ENCODE measurements around the gene PLCB2. TPM values are rescaled to one million over a fixed set of nuclear protein-coding genes. Genes with fewer than 3 reads are reported as not detected.

PLCB2 gene
- total RNA-seq = 96.3 and 98.9 TPM in 2 replicates

- Mint-ChIP-seq H3K27me3 (ENCODE audit: low read depth) (peaks cover 10% of the 10 kb centered on the region), H3K4me1 (ENCODE audit: low read depth) (peaks cover 28% of the 10 kb centered on the region), H3K36me3 (ENCODE audit: low read depth) (peaks cover 11% of the 10 kb centered on the region), H3K27ac (peak within 1 kb of the TSS; percentile 97), H3K4me3 (ENCODE audit: low read depth) (peak within 1 kb of the TSS; percentile 90), H3K9me3 (no peaks in the 10 kb centered on the region)
- intact Hi-C loops (cut with micrococcal nuclease) = loop anchor here (1.0 to 10.0 kb wide), 2 partner anchors 14 to 683 kb away; no protein-coding TSS in a partner anchor
- DNase-seq (ENCODE audit: low spot score) = peak; percentile 68
Observed at GRCh38 chr15:40307421-40308211, at the start of gene PLCB2. Gene PLCB2 (minus strand): TSS chr15:40307935. CDS start chr15:40307672, 263 bp downstream.

DNA sequence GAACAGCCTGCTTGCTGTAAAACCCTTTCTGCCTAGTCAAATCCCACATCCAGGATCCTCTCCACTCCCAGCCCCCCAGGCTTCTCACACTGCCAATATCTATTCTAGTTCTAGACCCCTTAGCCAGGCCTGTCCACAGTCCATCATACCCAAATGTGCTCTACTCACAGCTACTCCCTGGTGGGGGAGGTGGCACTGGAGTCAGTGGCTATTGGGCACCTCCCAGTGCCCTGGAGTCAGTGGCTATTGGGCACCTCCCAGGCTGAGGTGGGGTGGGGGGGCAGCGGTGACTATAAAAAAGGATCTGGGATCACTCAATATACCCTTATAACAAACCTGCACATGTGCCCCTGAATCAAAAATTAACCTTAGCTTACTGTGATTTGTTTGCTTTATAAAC, 49.5 kb upstream of the PLCB2 start:
- Mint-ChIP-seq H3K27me3 (ENCODE audit: low read depth) (peaks cover 32% of the 10 kb centered on the region), H3K9me3 (no peaks in the 10 kb centered on the region), H3K27ac (no peak overlapping the region), H3K4me1 (ENCODE audit: low read depth) (peaks cover 7% of the 10 kb centered on the region), H3K36me3 (ENCODE audit: low read depth) (no peaks in the 10 kb centered on the region), H3K4me3 (ENCODE audit: low read depth) (peak overlapping the region; percentile 18)
- intact Hi-C loops (cut with micrococcal nuclease) = no loop called here
- no peak for DNase-seq (ENCODE audit: low spot score)

DNA sequence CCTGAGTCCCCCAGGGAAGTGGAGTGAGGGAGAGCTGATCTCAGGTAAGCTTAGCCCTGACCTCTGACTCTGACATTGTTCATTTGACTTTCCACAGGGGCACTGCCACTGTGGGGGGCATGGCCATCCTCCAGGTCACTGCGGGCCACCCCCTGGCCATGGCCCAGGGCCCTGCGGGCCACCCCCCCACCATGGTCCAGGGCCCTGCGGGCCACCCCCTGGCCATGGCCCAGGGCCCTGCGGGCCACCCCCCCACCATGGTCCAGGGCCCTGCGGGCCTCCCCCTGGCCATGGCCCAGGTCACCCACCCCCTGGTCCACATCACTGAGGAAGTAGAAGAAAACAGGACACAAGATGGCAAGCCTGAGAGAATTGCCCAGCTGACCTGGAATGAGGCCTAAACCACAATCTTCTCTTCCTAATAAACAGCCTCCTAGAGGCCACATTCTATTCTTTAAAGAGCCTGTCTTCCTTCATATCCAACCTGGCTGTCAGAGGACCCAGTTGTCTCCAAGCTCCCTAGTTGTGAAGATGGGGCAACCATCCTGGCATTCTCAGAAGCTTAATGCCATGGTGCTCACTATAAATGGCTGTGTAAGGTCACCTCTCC, 48.3 kb upstream of the PLCB2 start:
- Mint-ChIP-seq H3K4me1 (ENCODE audit: low read depth) (peaks cover 7% of the 10 kb centered on the region), H3K27me3 (ENCODE audit: low read depth) (peaks cover 29% of the 10 kb centered on the region), H3K27ac (no peak overlapping the region), H3K36me3 (ENCODE audit: low read depth) (no peaks in the 10 kb centered on the region), H3K9me3 (no peaks in the 10 kb centered on the region), H3K4me3 (ENCODE audit: low read depth) (no peak overlapping the region)
- intact Hi-C loops (cut with micrococcal nuclease) = no loop called here
- DNase-seq (ENCODE audit: low spot score) = no peak

DNA sequence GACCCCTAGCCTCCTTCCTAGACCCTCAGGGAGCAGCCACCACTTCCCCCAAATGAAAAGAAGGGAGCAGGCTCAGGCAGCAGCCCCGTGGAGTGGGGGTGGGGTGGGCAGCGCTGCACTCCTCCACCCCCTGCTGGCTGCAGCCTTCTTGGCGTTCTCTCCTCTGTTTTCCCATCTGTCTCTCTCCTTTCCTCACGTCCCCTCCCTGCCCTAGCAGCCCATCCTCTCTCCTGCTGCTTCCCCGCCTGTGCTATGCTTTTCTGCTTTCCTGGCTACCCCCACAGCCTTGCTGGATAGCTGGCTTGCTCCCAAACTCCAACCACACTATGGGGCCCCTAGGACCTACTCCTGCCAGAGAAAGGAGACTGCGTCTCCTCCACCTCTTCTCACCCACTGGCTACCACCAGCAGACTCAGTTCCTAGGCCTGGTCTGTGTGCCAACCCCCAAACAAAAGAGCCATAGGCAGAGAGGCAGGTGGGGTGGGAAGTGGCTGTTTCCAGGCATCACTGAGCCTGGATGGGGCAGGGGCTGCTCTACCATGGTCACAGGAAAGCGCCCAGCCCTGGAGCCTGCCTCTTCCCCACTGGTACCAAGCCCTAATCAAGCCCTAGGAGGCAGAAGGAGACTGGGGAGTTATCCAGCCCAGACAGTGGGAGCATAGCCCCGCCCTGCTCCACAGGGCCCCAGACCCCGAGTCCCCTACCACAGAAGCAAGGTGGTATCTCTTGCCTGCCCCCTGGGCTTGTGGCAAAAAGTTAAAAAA, 46.9 kb upstream of the PLCB2 start:
- Mint-ChIP-seq H3K36me3 (ENCODE audit: low read depth) (no peaks in the 10 kb centered on the region), H3K4me3 (ENCODE audit: low read depth) (no peak overlapping the region), H3K27ac (no peak overlapping the region), H3K27me3 (ENCODE audit: low read depth) (peaks cover 25% of the 10 kb centered on the region), H3K4me1 (ENCODE audit: low read depth) (peaks cover 7% of the 10 kb centered on the region), H3K9me3 (no peaks in the 10 kb centered on the region)
- no peak for DNase-seq (ENCODE audit: low spot score)
- intact Hi-C loops (cut with micrococcal nuclease) = no loop called here

GRCh38 chr15:40353697-40354096, 46.0 kb upstream of the PLCB2 start:
- H3K4me1 Mint-ChIP-seq (ENCODE audit: low read depth) = peaks cover 2% of the 10 kb centered on the region
- no peak for DNase-seq (ENCODE audit: low spot score)
- intact Hi-C loops (cut with micrococcal nuclease) = no loop called here
- H3K9me3 Mint-ChIP-seq = no peaks in the 10 kb centered on the region
- no peak overlapping the region for H3K4me3 Mint-ChIP-seq (ENCODE audit: low read depth)
- peaks cover 21% of the 10 kb centered on the region for H3K27me3 Mint-ChIP-seq (ENCODE audit: low read depth)
- H3K36me3 Mint-ChIP-seq (ENCODE audit: low read depth) = no peaks in the 10 kb centered on the region
- no peak overlapping the region for H3K27ac Mint-ChIP-seq

GRCh38 chr15:40352281-40352901, 44.7 kb upstream of the PLCB2 start:
- intact Hi-C loops (cut with micrococcal nuclease) = no loop called here
- peaks cover 21% of the 10 kb centered on the region for H3K27me3 Mint-ChIP-seq (ENCODE audit: low read depth)
- no peaks in the 10 kb centered on the region for H3K36me3 Mint-ChIP-seq (ENCODE audit: low read depth)
- no peaks in the 10 kb centered on the region for H3K4me1 Mint-ChIP-seq (ENCODE audit: low read depth)
- no peak overlapping the region for H3K4me3 Mint-ChIP-seq (ENCODE audit: low read depth)
- no peak for DNase-seq (ENCODE audit: low spot score)
- H3K27ac Mint-ChIP-seq = no peak overlapping the region
- no peaks in the 10 kb centered on the region for H3K9me3 Mint-ChIP-seq

GRCh38 chr15:40349163-40349562, 41.4 kb upstream of the PLCB2 start:
- H3K9me3 Mint-ChIP-seq = no peaks in the 10 kb centered on the region
- peaks cover 6% of the 10 kb centered on the region for H3K27me3 Mint-ChIP-seq (ENCODE audit: low read depth)
- intact Hi-C loops (cut with micrococcal nuclease) = no loop called here
- H3K4me1 Mint-ChIP-seq (ENCODE audit: low read depth) = no peaks in the 10 kb centered on the region
- no peak for DNase-seq (ENCODE audit: low spot score)
- no peak overlapping the region for H3K4me3 Mint-ChIP-seq (ENCODE audit: low read depth)
- H3K36me3 Mint-ChIP-seq (ENCODE audit: low read depth) = no peaks in the 10 kb centered on the region
- H3K27ac Mint-ChIP-seq = no peak overlapping the region

GRCh38 chr15:40348474-40348870, 40.7 kb upstream of the PLCB2 start:
- H3K27ac Mint-ChIP-seq = no peak overlapping the region
- no peak overlapping the region for H3K4me3 Mint-ChIP-seq (ENCODE audit: low read depth)
- H3K36me3 Mint-ChIP-seq (ENCODE audit: low read depth) = no peaks in the 10 kb centered on the region
- DNase-seq (ENCODE audit: low spot score) = no peak
- H3K4me1 Mint-ChIP-seq (ENCODE audit: low read depth) = no peaks in the 10 kb centered on the region
- no peaks in the 10 kb centered on the region for H3K9me3 Mint-ChIP-seq
- intact Hi-C loops (cut with micrococcal nuclease) = no loop called here
- no peaks in the 10 kb centered on the region for H3K27me3 Mint-ChIP-seq (ENCODE audit: low read depth)

DNA sequence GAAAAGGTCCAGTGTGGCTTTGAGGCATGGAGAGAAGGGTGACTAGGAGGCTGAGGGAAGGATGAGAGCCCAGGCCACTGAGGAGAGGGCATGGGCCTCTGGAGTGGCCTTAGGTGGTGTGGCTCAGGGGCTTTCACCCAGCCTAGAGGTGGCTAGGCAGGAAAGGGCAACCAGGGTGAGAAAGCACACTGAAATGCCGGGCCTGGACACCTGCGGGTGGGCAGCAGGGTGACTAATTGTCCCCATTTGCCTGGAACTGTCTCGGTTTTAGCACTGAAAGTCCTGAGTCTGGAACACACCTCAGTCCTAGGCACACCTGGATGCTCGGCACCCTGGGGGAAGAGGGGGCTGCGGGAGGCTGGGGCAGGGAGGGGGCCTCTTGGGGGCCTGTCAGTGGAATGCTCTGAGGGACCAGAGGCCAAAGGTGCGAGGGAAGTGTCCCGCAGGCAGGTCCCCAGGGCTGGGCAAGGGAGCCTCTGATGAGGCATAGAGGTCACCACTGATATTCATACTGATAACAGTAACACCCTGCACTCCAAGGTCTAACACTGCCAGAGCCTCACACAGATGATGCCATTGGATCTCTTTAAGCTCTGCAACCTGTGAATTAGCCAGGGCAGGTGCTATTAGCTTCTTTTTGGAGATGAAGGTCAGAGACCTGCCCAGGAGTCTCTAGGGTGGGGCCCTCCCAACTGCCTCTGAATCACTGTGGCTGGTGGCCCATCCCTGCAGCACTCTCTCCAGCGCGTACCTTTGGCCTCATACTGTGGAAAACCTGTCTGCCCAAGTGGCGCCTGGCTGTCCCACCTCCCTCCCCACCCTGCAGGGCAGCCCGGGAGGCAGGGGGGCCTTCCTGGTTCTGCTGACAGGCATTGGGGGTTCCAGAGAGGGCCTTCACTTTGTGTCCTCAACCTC, 40.1 kb upstream of the PLCB2 start:
- H3K27ac Mint-ChIP-seq = no peak overlapping the region
- no peaks in the 10 kb centered on the region for H3K36me3 Mint-ChIP-seq (ENCODE audit: low read depth)
- intact Hi-C loops (cut with micrococcal nuclease) = no loop called here
- no peaks in the 10 kb centered on the region for H3K9me3 Mint-ChIP-seq
- no peak for DNase-seq (ENCODE audit: low spot score)
- H3K4me1 Mint-ChIP-seq (ENCODE audit: low read depth) = no peaks in the 10 kb centered on the region
- H3K4me3 Mint-ChIP-seq (ENCODE audit: low read depth) = no peak overlapping the region
- no peaks in the 10 kb centered on the region for H3K27me3 Mint-ChIP-seq (ENCODE audit: low read depth)

GRCh38 chr15:40346579-40347558, 39.1 kb upstream of the PLCB2 start:
- no peak overlapping the region for H3K27ac Mint-ChIP-seq
- no peak for DNase-seq (ENCODE audit: low spot score)
- H3K9me3 Mint-ChIP-seq = no peaks in the 10 kb centered on the region
- no peak overlapping the region for H3K4me3 Mint-ChIP-seq (ENCODE audit: low read depth)
- no peaks in the 10 kb centered on the region for H3K4me1 Mint-ChIP-seq (ENCODE audit: low read depth)
- intact Hi-C loops (cut with micrococcal nuclease) = no loop called here
- no peaks in the 10 kb centered on the region for H3K27me3 Mint-ChIP-seq (ENCODE audit: low read depth)
- H3K36me3 Mint-ChIP-seq (ENCODE audit: low read depth) = no peaks in the 10 kb centered on the region

DNA sequence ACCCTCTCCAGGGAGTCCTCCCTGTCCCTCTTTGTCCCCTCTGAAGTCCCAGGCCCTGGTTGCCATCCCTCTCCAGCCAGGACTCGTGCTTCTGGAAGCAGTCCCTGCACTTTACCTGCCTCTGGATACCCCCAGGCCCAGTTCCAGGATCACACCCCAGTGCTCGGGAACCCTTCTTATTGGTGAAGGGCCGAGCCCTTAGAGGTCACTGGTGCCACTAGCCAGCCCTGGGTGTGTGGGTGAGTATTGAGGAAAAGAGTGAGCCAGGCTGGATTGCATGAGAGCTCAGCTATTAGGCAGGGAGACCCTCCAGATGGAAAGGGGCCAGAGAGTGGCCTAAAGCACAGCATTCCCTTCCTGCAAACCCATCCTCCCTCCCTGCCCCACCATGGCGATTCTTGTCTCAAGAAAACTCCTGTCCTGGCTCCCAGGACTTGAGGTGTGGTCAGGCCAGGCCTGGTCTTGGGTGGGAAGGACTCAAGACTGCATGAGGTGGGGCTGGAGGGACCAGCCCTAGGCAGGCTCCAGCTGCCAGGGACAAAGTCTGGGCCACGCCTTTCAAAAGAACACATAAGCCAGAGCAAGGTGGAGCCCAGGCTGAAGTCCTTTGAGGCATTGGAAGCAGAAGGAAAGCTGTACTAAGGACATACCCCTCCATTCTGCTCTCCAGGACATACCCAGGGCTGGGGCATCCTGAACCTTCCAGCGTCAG, 38.3 kb upstream of the PLCB2 start:
- intact Hi-C loops (cut with micrococcal nuclease) = no loop called here
- no peak for DNase-seq (ENCODE audit: low spot score)
- no peak overlapping the region for H3K27ac Mint-ChIP-seq
- no peaks in the 10 kb centered on the region for H3K36me3 Mint-ChIP-seq (ENCODE audit: low read depth)
- H3K4me3 Mint-ChIP-seq (ENCODE audit: low read depth) = no peak overlapping the region
- H3K4me1 Mint-ChIP-seq (ENCODE audit: low read depth) = no peaks in the 10 kb centered on the region
- H3K27me3 Mint-ChIP-seq (ENCODE audit: low read depth) = no peaks in the 10 kb centered on the region
- H3K9me3 Mint-ChIP-seq = no peaks in the 10 kb centered on the region

All from activated T-helper 2 cell treated with anti-CD3 and anti-CD28 coated beads, Interferon-gamma antibody, Interleukin-2, Interleukin-4, amounts not matched to agents 10 μg/mL and 5 μg/mL and 100 μg/mL, durations not matched to agents 14 hours and 24 hours and 36 hours (primary cell).